ENCODE data around the gene PDX1.

The PDX1 gene

GRCh38 chr13:27922883-27923612, 3.2 kb downstream of the PDX1 start:
- DNase-seq = no peak

GRCh38 chr13:27923794-27924528, 4.2 kb downstream of the PDX1 start:
- no peak for DNase-seq

- DNase-seq = no peak
These were observed 4.8 kb downstream of the PDX1 start for GRCh38 chr13:27924529-27925141.

GRCh38 chr13:27925220-27925991, 5.6 kb downstream of the PDX1 start:
- no peak for DNase-seq

- DNase-seq = no peak
These were observed 7.0 kb downstream of the PDX1 start for GRCh38 chr13:27926644-27927434.

GRCh38 chr13:27927444-27928352, 7.9 kb downstream of the PDX1 start:
- no peak for DNase-seq

GRCh38 chr13:27928353-27928804, 8.6 kb downstream of the PDX1 start:
- no peak for DNase-seq

GRCh38 chr13:27928805-27929753, 9.3 kb downstream of the PDX1 start:
- no peak for DNase-seq

- no peak for DNase-seq
These were observed 10.1 kb downstream of the PDX1 start for GRCh38 chr13:27929868-27930267.

- DNase-seq = no peak
These were observed 13.3 kb downstream of the PDX1 start for GRCh38 chr13:27933118-27933517.

GRCh38 chr13:27933580-27934328, 14.0 kb downstream of the PDX1 start:
- DNase-seq = no peak

GRCh38 chr13:27942972-27943371, 23.2 kb downstream of the PDX1 start:
- no peak for DNase-seq

GRCh38 chr13:27952876-27953675, 33.3 kb downstream of the PDX1 start:
- DNase-seq = no peak

- no peak for DNase-seq
These were observed 34.0 kb downstream of the PDX1 start for GRCh38 chr13:27953676-27954405.

- no peak for DNase-seq
These were observed 34.6 kb downstream of the PDX1 start for GRCh38 chr13:27954406-27954851.

GRCh38 chr13:27955014-27955591, 35.3 kb downstream of the PDX1 start:
- DNase-seq = no peak

All from NCI-H1436 (cell line).